Bronchial epithelial cell (primary cell): Measurements from ENCODE around the gene HAGH. TPM values are rescaled to one million over a fixed set of nuclear protein-coding genes. Genes with fewer than 3 reads are reported as not detected.

Experiments used
- DNase-seq: peaks from one replicate; pipeline ENCODE4 v3.0.0-alpha.2; 2010; ENCODE audit warnings: low read depth
- FAIRE-seq: peaks from 2 replicates; lab custom pipeline; 2011; peaks lifted over from hg19 to GRCh38; lab: Jason Lieb, UNC
- H3K27me3 ChIP-seq: 2 replicates; pipeline ENCODE4 v1.5.1; 2011; ENCODE audit warnings: low read length; ENCODE audit not compliant: control insufficient read depth, insufficient read depth
- H3K36me3 ChIP-seq: 2 replicates; pipeline ENCODE4 v1.5.1; 2011; ENCODE audit warnings: low read length; ENCODE audit not compliant: control insufficient read depth, insufficient read depth
- H3K4me3 ChIP-seq: 2 replicates; pipeline ENCODE4 v1.5.1; 2011; ENCODE audit warnings: mild to moderate bottlenecking, low read depth, low read length, control low read depth
- total RNA-seq: library from RNA; depleted of rRNA; stranded (reverse); fragments of >200 nt; gene quantifications from 2 replicates; pipeline ENCODE4 v1.2.1, GENCODE V29; 2014
- TF ChIP-seq, protein P1 (sequence below): IDR thresholded peaks from 2 replicates; pipeline ENCODE4 v1.5.1; 2011; ENCODE audit warnings: mild to moderate bottlenecking, moderate library complexity, low read length, control low read depth, inconsistent platforms; ENCODE audit not compliant: insufficient read depth, severe bottlenecking

Gene HAGH
- total RNA-seq, 1 donor from 2014 or later = 60.0 TPM

DNA sequence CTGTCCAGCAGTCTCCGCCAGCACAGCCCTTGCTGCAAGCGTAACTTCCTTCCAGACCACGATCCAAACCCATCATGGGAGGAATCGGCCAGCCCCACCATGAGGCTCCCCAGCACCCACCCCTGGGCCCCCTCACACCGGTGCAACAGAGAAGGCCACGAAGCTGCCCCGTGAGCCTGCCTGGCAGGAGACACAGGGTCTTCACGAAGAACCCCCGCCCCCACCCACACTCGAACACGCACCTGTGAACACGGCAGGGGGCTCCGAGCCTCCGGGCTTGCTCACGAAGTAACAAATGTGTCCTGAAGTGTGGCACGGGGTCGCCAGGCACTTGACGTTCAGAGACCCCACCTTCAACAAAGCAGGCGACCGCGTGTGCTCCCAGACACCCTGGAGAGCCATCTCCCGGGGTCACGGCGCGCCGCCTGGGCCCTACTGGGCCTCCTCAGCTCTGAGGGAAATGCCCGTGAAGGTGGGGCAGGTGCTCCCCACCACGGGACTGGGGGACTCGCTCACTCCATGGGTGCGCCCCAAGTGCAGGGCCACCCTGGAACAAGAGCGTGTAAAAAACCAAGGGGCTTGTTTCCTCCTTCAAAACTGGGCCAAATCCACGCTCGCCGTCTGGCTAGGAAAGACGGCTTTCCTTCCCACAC is 7.6 kb downstream of the HAGH start:
- Histone ChIP-seq H3K27me3 (no peaks in the 10 kb centered on the region), H3K4me3 (no peak overlapping the region), H3K36me3 (peaks cover 16% of the 10 kb centered on the region)
- FAIRE-seq (no peak), DNase-seq (no peak)
- TF ChIP-seq, protein P1, sequence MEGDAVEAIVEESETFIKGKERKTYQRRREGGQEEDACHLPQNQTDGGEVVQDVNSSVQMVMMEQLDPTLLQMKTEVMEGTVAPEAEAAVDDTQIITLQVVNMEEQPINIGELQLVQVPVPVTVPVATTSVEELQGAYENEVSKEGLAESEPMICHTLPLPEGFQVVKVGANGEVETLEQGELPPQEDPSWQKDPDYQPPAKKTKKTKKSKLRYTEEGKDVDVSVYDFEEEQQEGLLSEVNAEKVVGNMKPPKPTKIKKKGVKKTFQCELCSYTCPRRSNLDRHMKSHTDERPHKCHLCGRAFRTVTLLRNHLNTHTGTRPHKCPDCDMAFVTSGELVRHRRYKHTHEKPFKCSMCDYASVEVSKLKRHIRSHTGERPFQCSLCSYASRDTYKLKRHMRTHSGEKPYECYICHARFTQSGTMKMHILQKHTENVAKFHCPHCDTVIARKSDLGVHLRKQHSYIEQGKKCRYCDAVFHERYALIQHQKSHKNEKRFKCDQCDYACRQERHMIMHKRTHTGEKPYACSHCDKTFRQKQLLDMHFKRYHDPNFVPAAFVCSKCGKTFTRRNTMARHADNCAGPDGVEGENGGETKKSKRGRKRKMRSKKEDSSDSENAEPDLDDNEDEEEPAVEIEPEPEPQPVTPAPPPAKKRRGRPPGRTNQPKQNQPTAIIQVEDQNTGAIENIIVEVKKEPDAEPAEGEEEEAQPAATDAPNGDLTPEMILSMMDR = no peak

DNA sequence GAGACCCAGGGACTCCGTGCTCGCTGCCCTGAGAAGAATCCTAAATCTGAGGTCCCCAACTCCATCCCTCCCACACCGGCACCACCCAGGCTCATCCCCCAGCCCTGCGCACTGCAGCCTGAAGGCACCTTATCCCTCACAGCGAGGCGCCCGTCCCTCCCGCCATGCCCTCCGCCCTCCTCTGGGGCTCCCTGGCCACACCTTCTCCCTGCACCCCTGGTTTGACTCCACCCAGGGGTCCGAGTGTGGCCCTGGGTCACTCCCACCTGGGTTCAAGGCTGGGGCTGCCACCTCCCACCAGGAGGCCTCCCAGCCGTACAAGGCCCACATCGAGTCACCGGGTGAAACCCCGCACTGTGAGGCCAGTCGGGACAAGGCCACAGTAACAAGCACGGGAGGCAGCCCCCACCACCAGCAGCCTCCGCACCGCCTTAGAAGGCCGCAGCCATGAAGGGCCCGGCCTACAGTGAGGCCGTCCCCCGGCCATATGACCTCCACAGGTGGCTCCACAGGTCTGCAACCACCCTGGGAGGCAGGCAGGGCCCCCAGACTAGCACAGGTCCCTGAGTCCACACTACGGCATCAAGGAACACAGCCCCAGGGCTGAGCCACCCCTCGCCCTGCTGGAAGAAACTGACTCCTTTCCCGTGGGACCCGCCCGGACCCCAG is 8.3 kb downstream of the HAGH start:
- H3K4me3 ChIP-seq = no peak overlapping the region
- no peak for FAIRE-seq
- TF ChIP-seq, protein P1 = no peak
- no peak for DNase-seq
- H3K36me3 ChIP-seq = peaks cover 16% of the 10 kb centered on the region
- no peaks in the 10 kb centered on the region for H3K27me3 ChIP-seq

GRCh38 chr16:1817716-1818115 is 8.9 kb downstream of the HAGH start:
- TF ChIP-seq, protein P1 = no peak
- peaks cover 16% of the 10 kb centered on the region for H3K36me3 ChIP-seq
- H3K27me3 ChIP-seq = no peaks in the 10 kb centered on the region
- no peak for FAIRE-seq
- H3K4me3 ChIP-seq = no peak overlapping the region
- DNase-seq = no peak

- DNase-seq (no peak), FAIRE-seq (no peak)
- peaks cover 13% of the 10 kb centered on the region for H3K36me3 ChIP-seq
- H3K27me3 ChIP-seq = no peaks in the 10 kb centered on the region
- no peak overlapping the region for H3K4me3 ChIP-seq
- TF ChIP-seq, protein P1 = no peak
Measured at GRCh38 chr16:1817276-1817589, 9.4 kb downstream of the HAGH start.

GRCh38 chr16:1816396-1817275 is 10.0 kb downstream of the HAGH start:
- FAIRE-seq (no peak), DNase-seq (no peak)
- Histone ChIP-seq H3K36me3 (peaks cover 13% of the 10 kb centered on the region), H3K4me3 (no peak overlapping the region), H3K27me3 (no peaks in the 10 kb centered on the region)
- TF ChIP-seq, protein P1 = no peak
